Stimulated activated CD8-positive, alpha-beta memory T cell treated with anti-CD3 and anti-CD28 coated beads, Interleukin-7, amount 100 ng/mL, for 24 hours (primary cell): ENCODE results near the gene GOLGA3.

ENCODE experiments used
- DNase-seq: peaks from one replicate; pipeline ENCODE4 v3.0.0-alpha.2; 2020; ENCODE audit warnings: low read depth

The GOLGA3 gene

DNA sequence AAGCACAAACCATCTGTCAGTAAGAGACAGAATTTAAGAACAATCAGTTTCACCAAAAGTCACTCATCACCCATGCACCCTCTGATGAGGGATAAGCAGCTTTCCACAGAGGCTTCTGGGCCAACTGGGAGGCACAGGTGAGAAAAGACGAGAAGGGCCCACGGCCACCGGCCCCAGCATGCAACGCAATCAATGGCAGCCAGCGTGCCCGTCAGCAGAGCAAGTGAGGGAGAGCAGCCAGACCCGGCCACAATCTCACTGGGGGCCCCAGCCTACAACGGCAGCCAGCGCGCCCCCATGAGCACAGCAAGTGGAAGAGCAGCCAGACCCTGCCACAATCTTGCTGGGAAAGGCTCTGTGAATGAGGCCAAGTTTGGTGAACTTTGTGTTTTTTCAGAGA is 80.3 kb downstream of the GOLGA3 start:
- DNase-seq = no peak

DNA sequence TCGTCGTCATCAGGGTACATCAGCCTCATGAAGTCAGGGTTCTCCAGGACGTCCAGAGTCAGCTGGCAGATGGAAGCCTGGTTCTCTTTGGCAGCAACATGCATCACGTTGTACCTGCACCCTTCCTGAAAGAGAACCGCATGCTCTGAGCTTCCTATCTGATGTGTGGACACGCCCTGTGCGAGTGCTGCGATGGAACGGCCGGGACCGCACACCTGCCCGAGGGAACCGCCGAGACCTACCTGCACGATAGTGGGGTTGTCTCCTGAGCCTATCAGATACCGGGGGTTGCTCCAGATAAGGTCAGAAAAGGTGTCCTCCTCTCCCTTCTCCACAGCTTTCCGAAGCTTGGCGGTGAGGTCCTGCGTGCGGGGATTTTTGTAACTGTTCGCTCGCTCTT is 80.8 kb downstream of the GOLGA3 start:
- no peak for DNase-seq

GRCh38 chr12:132747395-132747794 is 81.3 kb downstream of the GOLGA3 start:
- no peak for DNase-seq

DNA sequence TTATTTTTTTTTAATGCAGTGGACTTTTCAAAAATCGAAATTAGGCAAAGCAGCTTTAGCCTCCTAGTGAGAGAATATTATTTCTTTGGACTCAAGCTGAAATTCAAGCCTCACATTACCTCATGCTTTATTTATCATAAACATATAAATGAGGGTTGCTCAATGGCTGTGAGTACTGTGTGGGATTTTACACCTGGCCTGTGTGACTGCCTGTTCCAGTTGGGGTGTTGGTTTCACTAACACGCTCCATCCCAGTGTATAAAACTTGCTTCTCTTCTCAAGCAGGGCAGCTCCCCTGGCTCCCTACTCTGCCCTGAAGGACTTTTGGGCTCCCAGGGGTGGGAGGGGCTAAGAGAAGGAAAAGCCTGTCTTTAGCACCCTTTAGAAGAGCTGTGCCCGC is 82.1 kb downstream of the GOLGA3 start:
- DNase-seq = no peak

DNA sequence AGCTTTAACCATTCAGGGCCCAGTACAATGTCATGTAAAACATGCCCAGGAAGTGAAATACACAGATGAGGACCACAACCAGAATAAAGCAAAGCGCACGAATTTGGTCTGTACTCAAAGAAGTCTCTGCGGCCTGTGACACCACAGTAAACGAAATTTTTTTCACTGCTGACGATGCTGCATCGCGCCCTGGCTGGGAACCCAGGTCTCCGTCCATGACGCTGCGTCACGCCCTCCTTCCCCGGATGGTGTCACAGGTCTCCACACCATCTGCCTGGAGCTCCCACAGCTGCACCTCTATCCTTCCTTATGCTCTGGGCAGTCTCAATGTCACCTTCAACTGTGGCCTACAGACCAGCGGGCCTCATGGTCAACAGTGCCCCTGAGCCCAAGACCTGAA is 84.8 kb downstream of the GOLGA3 start:
- no peak for DNase-seq

DNA sequence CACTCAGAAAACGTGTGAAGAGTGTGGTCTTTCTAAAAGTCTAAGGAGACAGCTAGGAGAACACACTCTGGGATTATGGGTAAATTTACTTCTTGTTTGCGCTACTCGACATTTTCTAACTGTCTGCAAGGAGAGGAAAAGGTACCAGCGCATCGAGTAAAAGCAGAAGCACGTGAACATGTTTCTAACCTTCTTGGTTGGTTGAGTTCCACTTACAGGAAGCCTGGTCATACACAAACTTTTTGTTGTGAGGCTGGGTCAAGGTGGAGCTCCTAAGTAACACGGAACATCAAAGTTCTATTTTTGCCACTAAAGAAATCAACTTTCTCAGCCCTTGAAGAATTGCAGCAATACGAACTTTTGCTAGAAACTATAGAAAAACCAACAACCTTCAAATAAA is 87.0 kb downstream of the GOLGA3 start:
- no peak for DNase-seq

DNA sequence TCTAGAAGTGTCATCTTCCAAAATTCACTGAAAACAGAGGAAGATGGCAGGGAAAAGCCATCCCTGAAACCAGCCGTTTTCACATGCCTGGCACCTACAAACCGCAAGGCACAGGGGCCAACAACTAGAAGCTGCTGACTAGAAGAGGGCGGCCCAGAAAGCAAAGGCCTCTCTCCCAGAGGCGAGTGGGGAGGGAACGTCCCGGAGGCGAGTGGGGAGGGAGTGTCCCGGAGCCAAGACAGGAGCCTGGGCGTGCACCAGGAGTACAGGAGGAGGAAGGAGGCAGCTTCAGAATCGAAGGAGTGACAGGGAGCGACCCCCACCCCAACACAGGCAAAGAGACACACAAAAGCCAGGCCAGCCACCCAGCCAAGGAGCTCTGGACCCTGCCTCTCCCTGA is 88.0 kb downstream of the GOLGA3 start:
- DNase-seq = no peak

DNA sequence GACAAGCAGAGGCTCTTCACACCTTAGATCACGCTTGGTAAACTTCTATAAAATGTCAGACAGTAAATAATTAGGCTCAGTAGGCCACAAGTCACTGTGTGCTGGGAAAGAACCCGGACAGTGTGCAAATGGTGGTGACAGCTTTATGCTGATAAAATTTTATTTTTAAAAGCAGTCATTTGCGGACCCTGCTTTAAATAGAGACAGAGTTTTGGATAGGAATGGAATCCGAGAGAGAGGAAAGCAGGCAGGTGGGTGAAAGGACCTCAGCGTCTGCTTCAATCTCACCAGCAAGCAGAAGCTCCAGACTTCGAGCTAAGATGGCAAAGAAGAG is 88.4 kb downstream of the GOLGA3 start:
- no peak for DNase-seq

DNA sequence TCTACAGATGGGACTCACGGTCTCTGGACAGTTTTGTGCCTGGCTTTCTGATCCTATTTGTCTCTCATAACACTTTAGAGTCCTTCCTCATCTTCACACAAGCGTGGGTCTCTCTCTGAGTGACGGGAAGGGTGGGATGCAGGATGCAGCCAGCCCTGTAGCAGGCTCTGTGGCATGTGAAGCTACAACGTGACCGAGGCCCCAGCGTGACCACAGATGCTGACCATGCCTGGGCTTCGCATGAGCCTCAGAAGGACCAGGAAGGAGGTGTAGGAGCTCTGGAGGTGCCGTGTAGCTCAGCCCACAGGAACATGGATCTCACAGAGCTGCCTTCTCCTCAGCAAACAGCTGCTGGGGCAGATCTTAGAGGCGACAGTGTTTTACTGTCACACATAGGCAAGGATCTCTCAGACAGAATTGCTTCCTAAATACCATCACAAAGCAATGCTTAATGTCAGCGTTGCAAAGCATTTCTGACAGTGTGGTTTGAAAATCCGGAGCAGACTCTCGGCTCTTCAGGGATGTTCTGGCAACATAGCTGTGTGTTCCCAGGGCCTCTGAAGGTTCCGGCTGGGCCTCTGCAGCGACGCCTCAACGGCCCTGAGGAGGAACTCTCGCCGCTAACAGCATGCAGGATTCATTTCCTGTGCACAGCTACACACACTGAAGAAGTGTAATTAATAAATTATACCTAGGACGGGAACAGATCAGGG is 88.9 kb downstream of the GOLGA3 start:
- no peak for DNase-seq

DNA sequence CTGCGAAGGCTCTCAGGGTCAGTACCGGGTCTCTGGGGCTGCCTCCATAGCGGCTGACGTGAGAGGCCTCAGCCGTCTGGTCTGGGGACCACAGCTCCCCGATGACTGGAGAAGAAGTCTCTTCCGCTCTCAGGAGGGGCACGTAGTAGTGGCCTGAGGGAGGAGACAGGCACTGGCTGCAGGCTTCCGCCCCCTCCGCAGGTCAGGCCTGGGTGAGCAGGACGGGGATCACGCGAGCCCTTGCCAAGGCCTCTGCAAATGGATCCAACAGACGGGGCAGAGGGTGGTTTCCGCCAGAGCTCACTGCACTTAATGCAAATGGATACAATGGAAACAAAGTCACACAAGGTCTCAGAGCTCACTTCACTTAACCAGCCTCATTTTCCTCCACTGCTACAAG is 91.8 kb downstream of the GOLGA3 start:
- no peak for DNase-seq

DNA sequence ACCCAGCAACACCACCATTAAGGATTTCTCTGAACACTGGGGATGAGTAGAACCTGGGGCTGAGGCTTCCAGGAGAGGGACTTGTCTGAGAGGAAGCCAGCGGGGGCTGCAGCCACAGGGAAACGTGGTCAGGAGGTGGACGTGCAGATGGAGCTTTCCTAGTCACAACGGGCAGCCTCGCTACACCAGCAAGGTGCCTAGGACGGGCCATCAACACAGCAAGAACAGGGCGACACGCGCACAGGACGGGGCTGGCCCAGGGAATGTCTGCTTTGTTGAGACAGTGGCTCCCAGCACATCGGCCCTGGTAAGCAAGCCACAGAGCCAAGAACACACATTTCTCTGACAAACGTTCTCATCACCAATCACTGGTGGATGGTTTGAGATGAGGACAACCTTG is 92.3 kb downstream of the GOLGA3 start:
- no peak for DNase-seq

- no peak for DNase-seq
Measured at GRCh38 chr12:132735496-132735895, 93.2 kb downstream of the GOLGA3 start.

GRCh38 chr12:132734206-132734605 is 94.5 kb downstream of the GOLGA3 start:
- no peak for DNase-seq

DNA sequence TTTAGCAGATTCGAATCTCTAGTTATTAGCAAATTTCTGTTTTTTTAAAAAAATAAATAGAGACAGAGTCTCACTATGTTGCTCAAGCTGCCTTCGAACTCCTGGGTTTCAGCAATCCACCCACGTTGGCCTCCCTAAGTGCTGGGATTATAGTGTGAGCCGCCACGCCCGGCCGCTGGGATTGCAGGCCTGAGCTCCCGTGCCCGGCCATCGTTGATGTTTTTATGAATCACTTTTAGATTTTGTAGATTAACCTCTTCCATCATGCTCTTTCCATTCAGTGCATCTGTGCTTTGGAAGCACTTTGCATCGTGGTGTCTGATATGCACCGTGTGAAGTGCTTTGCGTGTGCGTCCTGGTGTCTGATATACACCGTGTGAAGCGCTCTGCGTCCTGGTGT is 97.1 kb downstream of the GOLGA3 start:
- no peak for DNase-seq

DNA sequence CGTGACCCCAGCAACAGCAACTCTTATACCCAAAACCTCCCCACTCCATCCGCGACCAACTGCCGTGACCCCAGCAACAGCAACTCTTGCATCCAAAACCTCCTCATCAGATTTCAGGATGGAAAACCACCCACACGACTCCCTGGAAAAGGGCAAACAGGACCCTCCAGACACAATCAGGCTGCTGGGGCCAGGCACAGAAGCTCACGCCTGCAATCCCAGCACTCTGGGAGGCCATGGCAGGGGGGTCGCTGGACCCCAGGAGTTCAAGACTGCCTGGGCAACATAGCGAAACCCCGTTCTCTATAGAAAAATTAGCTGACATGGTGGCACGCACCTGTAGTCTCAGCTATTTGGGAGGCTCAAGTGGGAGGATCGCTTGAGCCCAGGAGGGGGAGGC is 98.3 kb downstream of the GOLGA3 start:
- DNase-seq = no peak

DNA sequence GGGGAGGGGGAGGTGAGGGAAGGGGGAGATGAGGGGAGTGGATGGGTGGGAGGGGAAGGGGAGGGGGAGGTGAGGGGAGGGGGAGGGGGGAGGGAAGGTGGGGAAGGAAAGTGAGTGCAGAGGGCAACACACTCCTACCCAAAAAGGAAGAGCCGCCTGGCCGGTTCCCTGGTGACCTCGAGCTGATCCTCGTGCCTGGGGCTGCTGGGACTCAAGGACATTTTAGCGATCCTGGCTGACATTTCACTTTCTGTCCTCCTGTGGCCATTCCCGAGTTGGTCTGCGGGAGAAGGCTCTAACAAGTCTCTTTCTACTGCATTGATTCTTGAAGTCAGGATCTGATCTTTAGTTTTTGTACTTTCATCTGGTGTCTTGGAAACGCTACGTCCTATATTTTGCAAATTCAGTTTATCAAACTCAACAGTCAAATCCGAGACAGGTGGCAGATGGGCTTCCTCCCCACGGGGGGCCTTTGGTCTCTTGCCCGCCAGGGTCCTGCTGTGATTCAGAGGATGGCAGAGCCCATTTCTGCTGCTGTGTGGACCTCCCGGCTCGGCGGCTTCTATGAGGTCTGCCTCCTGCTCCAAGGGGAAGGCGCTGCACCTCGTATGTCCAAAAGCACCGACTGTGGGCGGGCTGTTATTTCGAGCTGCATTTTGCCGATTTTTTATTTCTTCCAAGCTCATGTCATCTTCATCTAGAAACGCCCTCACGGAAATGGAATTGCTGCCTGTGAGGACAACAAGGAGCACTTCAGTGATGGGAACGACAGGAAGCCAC is 98.9 kb downstream of the GOLGA3 start:
- DNase-seq = no peak

DNA sequence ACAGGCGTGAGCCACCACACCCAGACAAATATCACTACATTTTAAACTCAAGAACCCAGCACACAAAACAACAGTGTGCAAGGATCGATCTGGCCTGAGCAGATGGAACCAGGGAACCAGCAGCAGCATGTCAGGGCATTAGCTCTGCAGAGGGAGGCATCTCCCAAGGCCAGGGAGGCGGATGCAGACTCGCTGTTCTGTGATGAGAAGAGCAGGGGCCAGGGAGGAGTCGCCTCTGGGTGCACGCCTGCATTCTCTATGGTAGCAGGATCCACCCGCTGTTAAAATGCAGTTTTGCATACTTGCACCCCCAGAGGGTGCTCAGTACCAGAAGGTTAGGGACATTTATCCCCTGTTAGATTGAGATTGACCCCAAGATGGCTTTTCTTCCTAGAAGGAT is 100.2 kb downstream of the GOLGA3 start:
- DNase-seq = no peak

GRCh38 chr12:132727091-132727794 is 101.4 kb downstream of the GOLGA3 start:
- no peak for DNase-seq

- DNase-seq = no peak
Measured at GRCh38 chr12:132726386-132726785, 102.3 kb downstream of the GOLGA3 start.

GRCh38 chr12:132724506-132725241 is 104.0 kb downstream of the GOLGA3 start:
- DNase-seq = no peak

DNA sequence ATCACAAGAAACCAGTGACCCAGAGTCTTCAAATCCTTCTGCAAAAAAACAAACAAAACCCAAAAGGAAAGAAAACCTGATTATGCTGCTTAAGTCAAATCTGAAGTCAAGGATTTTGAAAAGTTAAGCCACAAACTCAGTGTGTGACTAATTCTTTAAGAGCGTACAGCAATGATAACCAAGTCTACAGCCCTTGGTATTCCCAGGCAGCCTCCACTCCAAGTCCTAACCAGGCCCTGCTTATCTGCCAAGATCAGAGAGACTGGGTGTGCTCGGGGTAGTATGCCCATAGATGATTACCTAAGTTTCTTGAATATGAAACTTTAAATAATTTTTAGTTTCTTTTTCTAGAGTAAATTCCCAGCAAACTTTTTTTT is 104.9 kb downstream of the GOLGA3 start:
- DNase-seq = no peak

GRCh38 chr12:132723015-132723763 is 105.5 kb downstream of the GOLGA3 start:
- DNase-seq = no peak
